HG03066 (cell line): Measurements from ENCODE around the gene CCDC91.
"Not testable (repeated sequence)": the region's sequence is repeated elsewhere in the genome, so short reads cannot be mapped to it uniquely, and the experiment has no call there.

Experiments used
- ATAC-seq: cut with Tn5 transposase; IDR thresholded peaks from one replicate; pipeline ENCODE4 v1.9.1; 2021; ENCODE audit warnings: low read depth; ENCODE audit not compliant: unreplicated experiment

The CCDC91 gene

GRCh38 chr12:28349196-28349595 is 158.9 kb downstream of the CCDC91 start:
- ATAC-seq, result no peak

- no peak for ATAC-seq
These were observed 160.2 kb downstream of the CCDC91 start for GRCh38 chr12:28350502-28350901.

GRCh38 chr12:28351414-28351813 is 161.2 kb downstream of the CCDC91 start:
- ATAC-seq, result no peak

- no peak for ATAC-seq
These were observed 164.9 kb downstream of the CCDC91 start for GRCh38 chr12:28355161-28355560.

GRCh38 chr12:28360253-28360652 is 170.0 kb downstream of the CCDC91 start:
- no peak for ATAC-seq

- ATAC-seq, result no peak
These were observed 177.1 kb downstream of the CCDC91 start for GRCh38 chr12:28367326-28367725.

- ATAC-seq, result no peak
These were observed 177.7 kb downstream of the CCDC91 start for GRCh38 chr12:28367993-28368392.

- ATAC-seq, result no peak
These were observed 179.2 kb downstream of the CCDC91 start for GRCh38 chr12:28369483-28369882.

GRCh38 chr12:28374556-28374955 is 184.3 kb downstream of the CCDC91 start:
- no peak for ATAC-seq

GRCh38 chr12:28378736-28379135 is 188.5 kb downstream of the CCDC91 start:
- ATAC-seq, result no peak

GRCh38 chr12:28379779-28380178 is 189.5 kb downstream of the CCDC91 start:
- ATAC-seq, result not testable (repeated sequence)

GRCh38 chr12:28383368-28383767 is 193.1 kb downstream of the CCDC91 start:
- ATAC-seq, result no peak

- ATAC-seq, result no peak
These were observed 198.6 kb downstream of the CCDC91 start for GRCh38 chr12:28388879-28389278.

- no peak for ATAC-seq
These were observed 199.9 kb downstream of the CCDC91 start for GRCh38 chr12:28390206-28390605.

GRCh38 chr12:28390761-28391385 is 200.6 kb downstream of the CCDC91 start:
- ATAC-seq, result no peak

- no peak for ATAC-seq
These were observed 219.6 kb downstream of the CCDC91 start for GRCh38 chr12:28409892-28410291.

GRCh38 chr12:28413460-28414109 is 223.3 kb downstream of the CCDC91 start:
- no peak for ATAC-seq

GRCh38 chr12:28415755-28416154 is 225.5 kb downstream of the CCDC91 start:
- no peak for ATAC-seq

GRCh38 chr12:28421374-28421773 is 231.1 kb downstream of the CCDC91 start:
- ATAC-seq, result no peak

GRCh38 chr12:28424965-28425364 is 234.7 kb downstream of the CCDC91 start:
- ATAC-seq, result no peak

GRCh38 chr12:28425526-28425925 is 235.3 kb downstream of the CCDC91 start:
- ATAC-seq, result no peak

- ATAC-seq, result no peak
These were observed 236.8 kb downstream of the CCDC91 start for GRCh38 chr12:28427046-28427445.
